Central memory CD4-positive, alpha-beta T cell (primary cell): ENCODE results near the gene EIF4E.
"Not testable (repeated sequence)": the region's sequence is repeated elsewhere in the genome, so short reads cannot be mapped to it uniquely, and the experiment has no call there.

Source experiments
- DNase-seq: peaks from one replicate; pipeline ENCODE4 v3.0.0; 2022
- total RNA-seq, 3 experiments: gene quantifications; one replicate each; lab custom pipeline; 2026; lab: John Stamatoyannopoulos, UW

EIF4E gene, protein sequence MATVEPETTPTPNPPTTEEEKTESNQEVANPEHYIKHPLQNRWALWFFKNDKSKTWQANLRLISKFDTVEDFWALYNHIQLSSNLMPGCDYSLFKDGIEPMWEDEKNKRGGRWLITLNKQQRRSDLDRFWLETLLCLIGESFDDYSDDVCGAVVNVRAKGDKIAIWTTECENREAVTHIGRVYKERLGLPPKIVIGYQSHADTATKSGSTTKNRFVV
- total RNA-seq = 34.9 to 129 (median 38.2) reads per million in 3 experiments

DNA sequence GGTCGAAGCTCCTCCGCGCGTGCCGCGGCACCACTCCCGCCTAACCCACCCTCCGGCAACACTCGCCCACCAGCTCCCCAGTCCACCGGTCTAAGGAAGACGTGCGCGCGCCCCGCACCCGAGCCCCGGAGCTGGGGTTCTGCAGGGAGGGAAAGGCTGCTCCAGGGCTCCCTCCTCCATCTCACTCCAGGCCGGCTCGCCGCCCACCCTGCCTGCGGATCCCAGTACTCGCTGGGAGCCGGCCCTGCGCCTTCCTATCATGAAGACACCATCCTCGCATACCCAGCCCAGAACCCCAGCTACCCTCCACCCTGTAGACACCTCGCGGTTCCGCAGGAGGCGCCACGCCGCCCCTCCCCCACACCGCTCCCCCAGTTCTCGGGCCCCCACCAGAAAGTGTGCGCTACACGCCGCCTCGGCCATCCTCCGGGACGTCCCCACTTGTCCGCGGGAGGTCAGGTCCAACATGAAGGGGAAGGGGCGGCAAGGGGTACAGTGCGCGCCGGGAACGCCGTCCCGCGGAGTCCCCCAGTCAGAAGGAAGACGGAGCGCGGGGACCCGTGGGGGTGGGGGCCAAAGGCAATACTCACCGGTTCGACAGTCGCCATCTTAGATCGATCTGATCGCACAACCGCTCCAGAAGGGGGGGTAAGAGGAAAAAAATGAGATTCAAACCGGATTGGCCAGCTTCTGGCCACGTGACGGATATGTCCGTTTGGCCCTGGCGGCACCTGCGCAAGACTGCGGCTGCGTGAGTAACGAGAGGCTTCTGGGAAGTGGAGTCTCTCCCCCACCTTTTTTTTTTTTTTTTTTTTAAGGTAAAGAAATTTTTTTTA, at the start of gene EIF4E:
EIF4E (minus strand) TSS at position 629 of the 836 bp plus-strand sequence; CDS start at position 608, 21 bp downstream.
- DNase-seq = peak; percentile 98

DNA sequence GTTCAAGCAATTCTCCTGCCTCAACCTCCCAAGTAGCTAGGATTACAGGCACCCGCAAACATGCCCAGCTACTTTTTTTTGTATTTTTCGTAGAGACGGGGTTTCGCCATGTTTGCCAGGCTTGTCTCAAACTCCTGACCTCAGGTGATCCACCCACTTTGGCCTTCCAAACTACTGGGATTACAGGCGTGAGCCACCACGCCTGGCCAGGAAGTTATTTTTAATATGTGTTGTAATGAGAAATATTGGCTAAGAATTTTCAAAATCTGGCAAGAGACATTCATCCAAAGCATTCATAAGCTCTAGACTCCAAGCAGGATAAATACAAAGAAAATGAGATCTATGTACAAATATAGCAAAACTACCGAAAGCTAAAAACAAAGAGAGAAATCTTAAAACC, 48.6 kb upstream of the EIF4E start:
- no peak for DNase-seq

DNA sequence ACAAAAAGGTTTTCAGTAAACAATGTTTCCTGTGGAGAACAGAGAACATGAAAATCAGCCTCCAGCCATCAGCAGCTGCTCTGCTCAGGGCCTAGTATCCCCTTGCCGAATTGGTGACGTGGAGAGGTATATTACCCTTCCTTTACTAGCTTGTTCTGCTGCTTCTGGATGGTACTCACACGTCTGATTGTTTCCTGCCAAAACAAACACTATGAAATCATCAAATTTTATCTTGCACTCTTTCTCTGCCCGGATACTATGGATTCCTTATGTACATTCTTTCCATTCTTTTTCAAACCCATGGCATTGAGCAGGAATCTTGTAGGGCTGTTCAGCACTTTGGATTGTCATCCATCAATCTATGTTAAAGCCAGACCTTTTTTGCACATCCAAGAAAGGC, 47.8 kb upstream of the EIF4E start:
- no peak for DNase-seq

DNA sequence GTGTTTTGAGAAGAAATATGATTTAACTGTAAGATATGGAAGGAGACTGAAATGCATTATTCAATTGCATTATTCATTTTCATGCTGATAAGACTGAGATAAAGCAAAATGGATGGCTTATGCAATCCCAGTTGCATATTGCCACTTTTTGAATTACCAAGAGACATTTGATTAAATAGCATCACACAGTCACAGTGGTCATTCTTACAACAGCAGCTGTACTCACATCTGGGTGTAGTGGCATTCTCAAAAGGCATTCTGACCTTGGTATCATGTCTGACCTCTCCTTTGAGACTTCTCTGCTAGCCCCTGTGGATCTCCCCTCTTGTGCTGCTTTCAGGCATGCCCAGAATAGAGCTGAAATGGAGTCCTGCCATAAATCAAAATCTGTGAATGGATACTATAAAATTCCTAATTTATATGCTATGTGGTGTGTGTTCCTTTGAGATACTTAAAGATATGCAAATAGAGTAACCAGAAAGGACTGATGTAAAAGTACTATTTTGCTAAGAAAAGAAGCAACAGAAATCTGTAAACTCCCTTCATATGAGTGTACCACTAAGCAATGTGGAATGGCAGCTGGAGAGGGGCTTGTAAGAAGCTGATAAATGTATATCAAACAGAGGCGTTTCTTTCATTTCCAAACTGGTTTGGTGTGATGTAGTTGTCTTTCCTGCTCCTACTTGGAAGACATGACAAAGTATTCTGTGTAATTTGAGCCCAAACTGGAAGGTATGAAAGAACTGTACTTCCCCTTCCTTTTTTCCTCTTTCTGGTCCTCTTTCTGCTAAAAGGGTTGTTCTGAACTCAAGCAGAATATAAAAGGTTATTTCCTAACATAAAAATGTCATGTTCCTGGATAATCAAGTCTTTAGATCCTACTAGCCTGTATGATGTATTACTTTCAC, 41.2 kb upstream of the EIF4E start:
- DNase-seq = no peak

GRCh38 chr4:98967786-98968329, 38.9 kb upstream of the EIF4E start:
- DNase-seq = no peak

- no peak for DNase-seq
Measured at GRCh38 chr4:98966926-98967325, 38.0 kb upstream of the EIF4E start.

GRCh38 chr4:98963538-98964433, 34.9 kb upstream of the EIF4E start:
- no peak for DNase-seq

GRCh38 chr4:98961770-98962169, 32.8 kb upstream of the EIF4E start:
- no peak for DNase-seq

DNA sequence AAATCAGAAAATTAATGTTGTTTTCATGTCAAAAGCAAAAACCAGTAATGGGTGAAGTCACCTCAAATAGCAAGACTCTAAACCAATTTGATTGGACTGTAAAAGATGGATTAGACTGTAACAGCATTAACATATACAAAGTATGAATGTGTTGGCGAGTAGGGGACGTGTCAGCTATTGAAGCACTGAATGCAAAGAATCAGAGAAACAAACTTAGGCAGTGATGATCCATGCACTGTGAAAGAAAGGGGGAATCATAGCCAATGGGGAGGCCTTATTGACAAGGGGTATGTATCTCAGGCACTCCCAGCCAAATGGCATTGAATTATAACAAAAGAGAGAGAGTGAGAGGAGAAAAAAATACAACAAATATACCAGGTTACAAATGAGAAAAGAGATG, 30.5 kb upstream of the EIF4E start:
- DNase-seq = no peak

DNA sequence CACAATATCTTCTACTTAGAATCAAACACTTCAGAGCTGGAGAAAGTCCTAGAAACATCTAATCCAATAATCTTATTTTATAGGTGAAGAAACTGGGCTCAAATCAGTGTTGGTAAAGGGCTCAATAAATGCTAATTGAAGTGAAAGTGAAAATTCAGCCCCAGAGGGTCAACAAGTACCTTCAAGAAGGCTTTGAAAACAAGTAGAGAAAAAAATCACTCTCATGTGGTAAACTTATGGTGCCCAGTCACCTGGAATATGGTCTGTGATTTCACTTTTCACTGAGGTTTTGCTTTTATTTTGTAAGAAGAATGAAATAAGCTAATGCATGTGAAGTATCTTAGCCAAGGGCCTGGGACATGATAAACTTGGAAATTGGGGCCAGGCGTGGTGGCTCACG, 29.1 kb upstream of the EIF4E start:
- no peak for DNase-seq

- DNase-seq = no peak
Measured at GRCh38 chr4:98955229-98955628, 26.3 kb upstream of the EIF4E start.

GRCh38 chr4:98951710-98952109, 22.8 kb upstream of the EIF4E start:
- no peak for DNase-seq

DNA sequence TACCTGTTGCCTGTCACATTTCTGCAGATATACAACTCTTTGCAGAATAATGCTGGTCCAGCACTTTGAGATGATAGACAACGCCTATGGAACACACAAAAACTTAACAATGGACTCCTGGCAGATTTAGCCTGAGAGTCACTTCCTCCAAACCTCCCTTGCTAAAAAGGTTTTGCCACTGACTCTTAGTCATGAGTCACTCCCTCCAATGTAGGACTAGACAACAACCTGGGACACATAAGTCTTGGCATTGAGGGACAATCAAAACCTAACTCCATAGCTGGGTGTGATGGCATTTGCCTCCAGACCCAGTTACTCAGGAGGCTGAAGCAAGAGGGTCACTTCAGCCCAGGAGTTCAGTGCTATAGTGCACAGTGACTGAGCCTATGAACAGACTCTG, 22.0 kb upstream of the EIF4E start:
- no peak for DNase-seq

GRCh38 chr4:98946359-98946758, 17.4 kb upstream of the EIF4E start:
- no peak for DNase-seq

DNA sequence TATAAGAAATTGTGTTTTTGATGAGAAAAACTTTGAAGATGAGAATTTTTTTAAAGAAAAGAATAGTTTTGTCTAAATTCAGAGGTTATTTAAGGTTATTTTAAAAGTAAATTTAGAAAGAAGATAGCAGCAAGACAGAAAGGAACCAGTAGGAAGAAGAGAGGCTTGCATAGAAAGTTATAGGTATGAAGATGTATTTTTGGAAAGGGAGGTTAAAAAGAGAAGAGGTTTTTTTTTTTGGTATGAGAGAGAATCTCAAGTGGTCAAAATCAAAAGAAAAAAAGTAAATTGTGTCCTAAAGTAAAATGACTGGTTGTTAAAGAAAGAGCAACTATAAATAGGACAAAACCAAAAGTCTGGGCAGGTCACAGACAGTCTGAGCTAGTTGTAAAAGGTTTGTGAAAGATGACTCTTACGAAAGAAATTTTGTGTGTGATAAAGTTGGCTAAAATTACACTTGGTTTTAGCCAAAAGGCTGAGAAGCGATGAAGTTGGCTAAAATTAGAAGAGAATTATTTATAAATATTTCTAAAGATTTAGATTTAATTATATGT, 16.4 kb upstream of the EIF4E start:
- no peak for DNase-seq

- peak; percentile 12 for DNase-seq
Measured at GRCh38 chr4:98939892-98940298, 11.0 kb upstream of the EIF4E start.

DNA sequence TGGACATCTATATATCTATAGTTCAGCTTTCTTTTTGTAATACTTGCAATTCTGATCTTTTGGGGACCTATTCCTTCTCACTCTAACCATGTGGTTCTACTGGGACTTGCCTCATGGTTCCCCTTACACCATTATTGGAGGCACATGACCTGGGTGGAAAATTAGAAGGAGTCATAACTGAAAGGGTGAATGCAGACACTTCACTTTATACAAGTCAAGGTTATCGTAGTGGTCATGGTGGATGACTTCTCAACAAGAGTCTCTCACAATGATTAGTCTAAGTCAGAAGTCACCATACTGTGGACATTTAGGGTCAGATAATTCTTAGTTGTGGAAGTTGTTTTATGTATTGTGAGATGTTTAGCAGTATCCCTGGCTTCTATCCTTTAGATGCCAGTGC, 10.5 kb upstream of the EIF4E start:
- DNase-seq = no peak

DNA sequence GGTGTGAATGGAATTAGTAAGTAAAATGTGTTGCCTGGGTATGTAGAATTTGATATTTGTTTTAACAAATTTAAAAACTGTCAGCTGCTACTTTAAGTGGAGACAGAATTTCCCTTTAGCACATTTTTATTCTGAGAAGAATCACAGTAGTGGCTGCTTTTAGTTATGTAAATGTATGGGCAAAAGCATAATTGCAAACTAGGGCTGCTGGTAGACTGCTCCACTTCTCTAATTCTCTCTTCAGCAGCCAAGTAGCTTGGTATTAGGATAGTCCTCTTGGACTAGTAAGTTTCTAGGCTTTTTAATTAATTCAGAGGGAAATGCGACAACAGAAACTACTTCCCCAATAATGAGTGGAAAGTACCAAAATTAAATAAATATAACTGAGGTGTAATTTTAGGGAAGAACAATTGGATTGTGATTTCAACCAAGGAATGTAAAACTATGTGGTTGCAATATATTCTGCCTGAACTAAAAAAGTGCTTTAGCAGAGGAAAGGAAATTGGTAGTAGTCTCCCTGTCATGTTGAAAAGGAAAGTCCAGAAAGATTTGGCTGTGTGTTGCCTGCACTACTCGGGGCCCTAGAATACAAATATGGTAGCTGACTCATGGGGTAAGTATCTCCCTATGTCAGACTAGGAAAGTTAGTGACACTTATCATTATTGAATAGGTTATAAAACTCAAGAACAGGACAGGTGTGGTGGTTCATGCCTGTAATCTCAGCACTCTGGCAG, 9.2 kb upstream of the EIF4E start:
- no peak for DNase-seq

DNA sequence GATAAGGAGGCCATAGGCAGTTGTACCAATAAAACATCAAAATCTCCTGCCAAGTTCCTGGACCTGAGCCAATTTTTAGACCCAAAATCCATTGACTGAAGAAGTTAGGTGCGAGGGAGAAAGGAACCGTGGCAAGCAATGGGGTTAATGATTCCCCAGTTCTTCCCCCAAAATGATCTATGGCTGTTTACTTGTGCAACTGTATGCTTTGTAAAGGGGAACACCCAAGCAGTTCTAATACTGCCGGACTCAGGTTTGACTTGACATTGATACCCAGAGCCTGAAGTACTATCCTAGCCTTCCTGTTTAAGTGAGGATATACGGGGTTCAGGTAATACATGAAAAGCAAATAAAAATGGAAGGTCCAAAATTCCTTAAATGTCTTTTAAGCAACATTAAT, 6.7 kb upstream of the EIF4E start:
- DNase-seq = no peak

GRCh38 chr4:98934851-98935250, 5.9 kb upstream of the EIF4E start:
- not testable (repeated sequence) for DNase-seq

GRCh38 chr4:98932539-98932938, 3.6 kb upstream of the EIF4E start:
- no peak for DNase-seq
